ENCODE measurements around the gene GHRHR.

GHRHR gene

DNA sequence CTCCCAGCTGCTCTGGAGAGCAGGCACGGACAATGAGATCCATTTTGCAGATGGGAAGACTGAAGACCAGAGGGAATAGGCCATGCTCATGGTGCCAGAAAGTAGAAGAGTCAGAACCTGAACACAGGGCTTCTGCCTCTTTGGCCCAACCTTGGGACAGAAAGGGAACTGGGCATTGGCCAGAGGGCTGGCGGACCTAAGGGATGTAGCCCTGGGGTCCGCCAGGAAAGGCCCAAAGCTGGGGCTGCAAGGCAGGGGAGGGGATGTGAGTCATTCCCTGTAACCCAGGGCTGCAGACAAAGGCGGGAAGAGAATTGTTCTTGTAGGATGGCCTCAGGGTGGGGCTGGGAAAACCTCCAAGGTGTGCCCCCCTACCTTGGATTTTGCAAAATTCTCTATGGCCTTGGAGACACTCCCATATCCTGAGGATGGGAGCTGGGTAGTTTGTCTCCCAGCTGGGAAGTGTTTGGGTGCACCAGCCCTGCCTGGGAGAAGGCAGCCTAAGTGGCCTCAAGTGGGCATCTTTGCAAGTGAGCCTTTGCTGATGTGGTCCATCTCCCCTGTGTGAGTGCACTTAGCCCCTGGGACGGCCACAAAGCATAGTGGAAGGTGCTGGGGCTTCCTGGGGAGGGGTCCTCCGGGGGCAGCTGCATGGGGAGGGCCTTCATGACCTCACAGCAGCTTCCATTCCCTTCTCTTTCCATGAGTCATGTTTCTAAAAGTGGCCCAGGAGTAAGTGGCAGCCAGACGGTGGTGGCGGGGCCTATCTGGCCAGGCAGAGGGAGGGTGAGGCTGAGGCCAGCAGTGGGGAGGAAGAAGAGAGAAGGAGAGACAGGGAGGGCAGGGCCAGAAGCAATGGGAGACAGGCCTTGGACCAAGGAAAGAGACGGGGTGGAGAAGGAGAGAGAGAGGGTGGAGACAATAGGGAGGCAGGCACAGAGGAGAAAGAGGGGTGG, 42.9 kb upstream of the GHRHR start:
- H3K4me3 ChIP-seq (replicated peaks; ENCODE audit: insufficient read depth, low read length), result no peak overlapping the region
- TF ChIP-seq, protein P1, sequence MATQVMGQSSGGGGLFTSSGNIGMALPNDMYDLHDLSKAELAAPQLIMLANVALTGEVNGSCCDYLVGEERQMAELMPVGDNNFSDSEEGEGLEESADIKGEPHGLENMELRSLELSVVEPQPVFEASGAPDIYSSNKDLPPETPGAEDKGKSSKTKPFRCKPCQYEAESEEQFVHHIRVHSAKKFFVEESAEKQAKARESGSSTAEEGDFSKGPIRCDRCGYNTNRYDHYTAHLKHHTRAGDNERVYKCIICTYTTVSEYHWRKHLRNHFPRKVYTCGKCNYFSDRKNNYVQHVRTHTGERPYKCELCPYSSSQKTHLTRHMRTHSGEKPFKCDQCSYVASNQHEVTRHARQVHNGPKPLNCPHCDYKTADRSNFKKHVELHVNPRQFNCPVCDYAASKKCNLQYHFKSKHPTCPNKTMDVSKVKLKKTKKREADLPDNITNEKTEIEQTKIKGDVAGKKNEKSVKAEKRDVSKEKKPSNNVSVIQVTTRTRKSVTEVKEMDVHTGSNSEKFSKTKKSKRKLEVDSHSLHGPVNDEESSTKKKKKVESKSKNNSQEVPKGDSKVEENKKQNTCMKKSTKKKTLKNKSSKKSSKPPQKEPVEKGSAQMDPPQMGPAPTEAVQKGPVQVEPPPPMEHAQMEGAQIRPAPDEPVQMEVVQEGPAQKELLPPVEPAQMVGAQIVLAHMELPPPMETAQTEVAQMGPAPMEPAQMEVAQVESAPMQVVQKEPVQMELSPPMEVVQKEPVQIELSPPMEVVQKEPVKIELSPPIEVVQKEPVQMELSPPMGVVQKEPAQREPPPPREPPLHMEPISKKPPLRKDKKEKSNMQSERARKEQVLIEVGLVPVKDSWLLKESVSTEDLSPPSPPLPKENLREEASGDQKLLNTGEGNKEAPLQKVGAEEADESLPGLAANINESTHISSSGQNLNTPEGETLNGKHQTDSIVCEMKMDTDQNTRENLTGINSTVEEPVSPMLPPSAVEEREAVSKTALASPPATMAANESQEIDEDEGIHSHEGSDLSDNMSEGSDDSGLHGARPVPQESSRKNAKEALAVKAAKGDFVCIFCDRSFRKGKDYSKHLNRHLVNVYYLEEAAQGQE (IDR thresholded peaks at IDR 0.05; ENCODE audit: insufficient replicate concordance, low read depth), result no peak
- TF ChIP-seq CTCF (IDR thresholded peaks at IDR 0.05; ENCODE audit: insufficient read depth, low read length) (no peak), SPI1 (IDR thresholded peaks at IDR 0.05; ENCODE audit: borderline replicate concordance, low read depth) (no peak)
- H3K27me3 ChIP-seq (ENCODE audit: insufficient read depth, poor library complexity, severe bottlenecking), result no peaks in the 10 kb centered on the region
- DNase-seq (ENCODE audit: low read depth in 1 of 2, low spot score in 1 of 2), result no peak
- H3K27ac ChIP-seq (replicated peaks), result no peak overlapping the region

DNA sequence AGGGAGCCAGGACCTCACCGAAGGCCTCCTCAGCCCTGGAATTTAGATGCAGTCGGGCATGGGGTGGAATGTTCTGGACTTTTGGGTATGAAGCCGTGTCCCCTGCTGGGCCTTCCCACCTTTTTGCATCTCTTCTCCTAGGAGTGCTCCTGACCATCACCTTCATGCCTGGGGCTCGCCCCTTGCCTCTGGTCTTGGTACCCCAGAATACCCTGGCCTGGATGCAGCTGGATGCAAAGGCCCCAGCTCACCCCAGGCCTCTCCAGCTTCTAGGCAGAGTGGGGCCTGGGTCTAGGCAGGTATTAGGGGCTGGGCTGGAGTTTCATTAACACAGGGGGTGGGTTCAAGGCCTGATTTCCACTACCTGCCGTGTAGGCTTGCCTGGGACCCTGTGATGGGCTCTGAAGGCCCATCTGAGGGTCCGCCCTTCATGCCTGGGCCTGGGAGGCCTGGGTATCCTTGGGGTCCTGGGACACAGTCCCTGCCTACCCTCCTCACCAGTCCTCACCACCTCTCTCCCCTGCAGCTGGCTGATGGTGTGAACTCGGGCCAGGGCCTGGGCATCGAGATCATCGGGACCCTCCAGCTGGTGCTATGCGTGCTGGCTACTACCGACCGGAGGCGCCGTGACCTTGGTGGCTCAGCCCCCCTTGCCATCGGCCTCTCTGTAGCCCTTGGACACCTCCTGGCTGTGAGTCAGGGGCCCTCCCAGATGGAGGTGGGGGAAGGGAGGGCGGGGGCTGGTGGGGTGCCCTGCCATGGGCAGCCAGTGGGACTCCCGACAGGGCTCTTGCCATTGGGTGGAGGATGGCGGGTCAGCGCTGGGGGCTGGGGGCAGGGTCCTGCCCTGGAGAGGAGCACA, 42.0 kb upstream of the GHRHR start:
- TF ChIP-seq POLR2AphosphoS5 (IDR thresholded peaks at IDR 0.05; ENCODE audit: low read depth) (no peak), CTCF (IDR thresholded peaks at IDR 0.05; ENCODE audit: insufficient read depth, low read length) (no peak), SPI1 (IDR thresholded peaks at IDR 0.05; ENCODE audit: borderline replicate concordance, low read depth) (no peak), GABPA (IDR thresholded peaks at IDR 0.05; ENCODE audit: low read depth) (no peak)
- TF ChIP-seq, protein P1 (IDR thresholded peaks at IDR 0.05; ENCODE audit: insufficient replicate concordance, low read depth), result no peak
- no peaks in the 10 kb centered on the region for H3K27me3 ChIP-seq (ENCODE audit: insufficient read depth, poor library complexity, severe bottlenecking)
- H3K27ac ChIP-seq (replicated peaks), result no peak overlapping the region
- DNase-seq (ENCODE audit: low read depth in 1 of 2, low spot score in 1 of 2), result no peak
- H3K4me3 ChIP-seq (replicated peaks; ENCODE audit: insufficient read depth, low read length), result no peak overlapping the region

- TF ChIP-seq CTCF (IDR thresholded peaks at IDR 0.05; ENCODE audit: insufficient read depth, low read length), result no peak
- no peak for TF ChIP-seq GABPA (IDR thresholded peaks at IDR 0.05; ENCODE audit: low read depth)
- TF ChIP-seq SPI1 (IDR thresholded peaks at IDR 0.05; ENCODE audit: borderline replicate concordance, low read depth), result no peak
- TF ChIP-seq, protein P1 (IDR thresholded peaks at IDR 0.05; ENCODE audit: insufficient replicate concordance, low read depth), result no peak
- Histone ChIP-seq H3K4me3 (replicated peaks; ENCODE audit: insufficient read depth, low read length) (no peak overlapping the region), H3K27ac (replicated peaks) (no peak overlapping the region), H3K27me3 (ENCODE audit: insufficient read depth, poor library complexity, severe bottlenecking) (no peaks in the 10 kb centered on the region)
- DNase-seq (ENCODE audit: low read depth in 1 of 2, low spot score in 1 of 2), result no peak
Observed at GRCh38 chr7:30922596-30922995, 41.2 kb upstream of the GHRHR start.
